ENCODE results near the gene RBKS.

RBKS gene

DNA sequence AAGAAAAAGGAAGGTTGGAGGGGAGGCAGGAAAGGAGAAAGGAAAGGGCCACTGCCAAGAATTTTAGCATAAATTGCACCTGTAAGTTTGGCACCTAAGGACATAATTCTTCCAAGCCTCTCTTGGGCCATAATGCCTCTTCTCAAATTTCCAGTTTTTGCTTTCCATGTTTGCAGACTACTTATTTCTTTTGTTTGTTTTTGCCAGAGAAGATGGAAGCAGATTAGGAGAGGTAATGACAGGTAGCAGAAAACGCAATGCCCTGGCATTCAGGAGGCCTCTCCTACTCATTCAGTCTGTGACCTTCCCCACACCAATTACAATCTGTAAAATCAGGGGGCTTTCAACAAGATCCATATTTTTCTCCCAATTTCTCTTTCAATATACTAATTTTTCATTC is 61.9 kb downstream of the RBKS start:
- DNase-seq, result no peak

DNA sequence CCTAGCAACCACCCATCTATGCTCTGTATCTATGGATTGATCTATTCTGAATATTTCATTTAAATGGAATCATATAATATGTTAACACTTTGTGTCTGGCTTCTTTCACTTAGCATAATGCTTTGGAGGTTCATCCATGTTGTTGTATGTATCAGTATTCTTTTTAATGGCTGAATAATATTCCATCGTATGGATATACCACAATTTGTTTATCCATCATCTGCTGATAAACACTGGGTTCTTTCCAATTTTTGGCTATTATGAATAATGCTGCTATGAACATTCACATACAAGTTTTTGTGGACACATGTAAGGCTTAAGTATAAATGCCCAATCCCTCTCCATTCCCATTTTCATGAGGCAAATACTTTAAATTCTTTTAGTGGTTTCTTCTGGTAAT is 65.8 kb downstream of the RBKS start:
- no peak for DNase-seq

- no peak for DNase-seq
Observed at GRCh38 chr2:27823569-27823968, 66.6 kb downstream of the RBKS start.

DNA sequence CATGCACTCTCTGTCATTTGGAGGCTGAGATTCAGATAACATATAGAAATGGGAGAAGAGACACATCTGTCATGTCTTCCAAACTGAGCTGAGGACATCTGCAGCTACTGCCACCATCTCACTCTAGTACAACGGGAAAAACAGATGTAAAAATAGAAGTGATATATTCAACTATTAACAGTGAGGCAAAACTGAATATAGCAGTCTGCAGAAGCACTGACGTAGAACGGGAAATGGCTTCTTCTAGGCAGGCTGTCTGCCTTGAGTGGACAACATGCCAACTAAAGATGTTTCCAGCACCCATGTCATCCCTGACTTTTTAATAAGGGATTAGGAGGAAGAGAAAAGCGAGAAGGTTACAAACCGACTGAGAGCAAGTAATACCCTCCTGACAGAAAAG is 67.1 kb downstream of the RBKS start:
- DNase-seq, result no peak

GRCh38 chr2:27822049-27822448 is 68.1 kb downstream of the RBKS start:
- no peak for DNase-seq

DNA sequence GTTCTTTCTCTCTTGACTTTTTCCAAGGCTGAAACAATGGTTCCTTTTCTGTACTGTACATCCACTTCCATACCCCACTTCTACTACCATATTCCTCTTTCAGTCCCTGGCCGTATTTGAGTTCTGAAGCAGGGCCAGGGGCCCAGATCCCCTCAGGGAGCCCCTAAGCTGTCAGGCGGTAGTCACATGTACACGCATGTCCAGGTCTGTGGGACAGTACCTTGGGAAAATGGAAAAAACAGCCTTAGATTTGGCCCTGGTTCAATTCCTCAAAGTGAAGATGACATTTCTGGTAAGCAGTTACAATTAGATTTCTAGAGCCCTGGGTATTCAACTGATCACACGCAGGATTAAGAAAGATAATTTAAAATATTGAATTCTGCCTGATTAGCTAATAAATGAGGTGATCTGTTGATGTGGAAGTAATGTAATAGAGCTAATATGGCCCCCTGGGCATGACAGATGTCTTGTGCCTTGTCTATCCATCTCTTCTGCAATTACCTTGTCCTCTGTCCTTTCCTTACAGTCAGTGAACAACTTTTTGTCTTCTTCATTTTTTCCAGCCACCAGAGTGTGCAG is 74.2 kb downstream of the RBKS start:
- no peak for DNase-seq

DNA sequence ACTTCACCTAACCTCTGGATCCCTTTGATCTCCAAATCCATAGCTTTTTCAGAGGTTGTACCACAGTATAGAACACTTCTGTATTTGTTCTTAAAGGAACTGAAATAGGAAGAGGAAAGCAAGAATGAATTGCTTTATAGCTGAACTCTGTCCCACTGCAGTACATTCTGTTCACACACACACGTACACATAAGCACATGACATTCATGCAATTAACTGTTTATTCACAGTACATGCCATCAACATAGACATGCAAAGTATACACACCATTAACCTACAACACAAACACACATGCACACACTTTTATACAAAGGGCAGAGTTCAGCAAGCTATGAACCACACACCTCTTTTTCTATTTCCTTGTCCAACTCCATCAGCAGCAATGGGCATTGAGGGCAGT is 75.4 kb downstream of the RBKS start:
- DNase-seq, result no peak

- DNase-seq, result no peak
Observed at GRCh38 chr2:27811768-27812167, 78.4 kb downstream of the RBKS start.

DNA sequence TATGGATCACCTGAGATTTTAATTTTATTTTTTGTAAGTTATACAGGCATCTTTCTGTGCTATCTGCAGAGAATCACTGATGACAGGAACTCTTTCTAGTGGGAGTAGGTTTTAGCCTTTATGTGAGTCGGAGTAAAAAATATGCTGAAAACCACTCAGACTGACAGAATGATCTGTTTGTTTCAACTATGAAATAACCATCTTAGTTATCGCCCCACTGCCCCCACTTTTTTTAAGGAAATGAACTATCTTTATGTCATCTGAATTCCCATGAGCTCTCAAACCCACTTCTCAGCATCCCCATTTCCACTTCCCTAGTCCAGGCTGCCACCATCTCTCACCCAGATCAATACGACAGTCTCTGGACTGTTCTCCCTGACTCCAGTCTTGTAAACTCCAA is 79.7 kb downstream of the RBKS start:
- no peak for DNase-seq

- DNase-seq, result no peak
Observed at GRCh38 chr2:27809761-27810241, 80.4 kb downstream of the RBKS start.

GRCh38 chr2:27808984-27809383 is 81.2 kb downstream of the RBKS start:
- DNase-seq, result no peak

DNA sequence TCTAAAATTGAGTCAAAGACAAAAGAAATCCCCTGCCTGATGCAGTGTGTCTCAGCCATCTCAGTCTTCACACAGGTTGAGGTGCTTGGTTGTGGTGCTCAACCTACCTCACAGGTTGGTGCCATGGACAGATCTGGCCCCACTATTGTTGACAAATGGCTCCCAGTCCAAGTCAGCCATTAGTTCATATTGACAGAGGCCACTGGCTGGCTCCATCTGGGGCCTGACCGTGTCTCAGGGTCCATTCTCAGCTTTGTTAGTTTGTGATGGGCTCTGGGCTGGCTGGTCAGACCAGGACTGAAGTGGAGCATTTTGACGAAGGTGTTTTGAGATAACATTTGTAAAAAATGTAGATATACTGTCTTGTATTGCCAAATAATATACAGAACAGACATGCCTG is 81.8 kb downstream of the RBKS start:
- no peak for DNase-seq

DNA sequence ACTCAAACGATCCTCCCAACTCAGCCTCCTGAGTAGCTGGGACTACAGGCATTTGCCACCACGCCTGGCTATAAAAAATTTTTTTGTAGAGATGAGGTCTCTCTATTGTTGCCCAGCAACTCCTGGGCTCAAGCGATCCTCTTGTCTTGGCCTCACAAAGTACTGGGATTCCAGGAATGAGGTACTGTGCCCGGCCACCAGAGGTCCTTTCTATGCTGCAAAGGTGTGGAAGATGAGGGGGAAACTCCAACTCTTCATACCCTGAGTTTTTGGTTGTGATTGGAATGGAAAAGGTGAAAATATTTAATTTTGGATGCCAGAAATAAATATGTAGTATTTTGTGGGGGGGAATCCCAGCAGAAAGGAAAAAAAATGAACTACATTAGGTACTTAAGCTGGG is 82.7 kb downstream of the RBKS start:
- peak; percentile 20 for DNase-seq

DNA sequence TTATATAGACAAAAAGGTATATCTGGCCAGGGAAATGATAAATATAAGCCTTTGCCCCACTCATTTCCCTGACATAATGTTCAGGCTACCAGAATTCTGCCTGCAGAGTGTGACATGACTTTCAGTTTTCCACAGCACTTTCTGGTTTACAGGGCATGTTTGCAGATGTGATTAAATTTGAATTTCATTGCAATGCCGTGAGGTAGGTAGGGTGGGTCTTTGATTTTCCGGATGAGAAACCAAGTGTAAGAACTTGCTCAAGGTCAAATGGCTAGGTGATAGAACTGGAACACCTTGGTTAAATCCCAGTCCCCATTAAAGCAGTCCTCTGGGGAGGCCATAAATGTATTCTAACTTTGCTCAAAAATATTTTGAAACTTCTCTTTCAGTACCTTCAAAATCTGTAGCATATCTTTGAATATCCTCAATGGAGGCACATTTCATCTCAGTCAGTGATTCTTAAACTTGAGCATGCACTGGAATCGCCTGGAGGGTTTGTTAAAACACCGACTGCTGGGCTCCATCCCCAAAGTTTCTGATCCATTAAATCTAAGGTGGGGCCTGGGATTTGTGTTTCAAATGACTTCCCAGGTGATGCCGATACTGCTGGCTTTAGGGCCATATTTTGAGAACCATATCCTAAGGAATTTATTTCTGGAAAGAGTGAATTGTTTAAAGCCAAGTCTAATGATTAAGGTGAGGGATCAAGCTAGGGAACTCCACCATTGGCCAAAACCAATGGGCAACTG is 83.7 kb downstream of the RBKS start:
- DNase-seq, result no peak

DNA sequence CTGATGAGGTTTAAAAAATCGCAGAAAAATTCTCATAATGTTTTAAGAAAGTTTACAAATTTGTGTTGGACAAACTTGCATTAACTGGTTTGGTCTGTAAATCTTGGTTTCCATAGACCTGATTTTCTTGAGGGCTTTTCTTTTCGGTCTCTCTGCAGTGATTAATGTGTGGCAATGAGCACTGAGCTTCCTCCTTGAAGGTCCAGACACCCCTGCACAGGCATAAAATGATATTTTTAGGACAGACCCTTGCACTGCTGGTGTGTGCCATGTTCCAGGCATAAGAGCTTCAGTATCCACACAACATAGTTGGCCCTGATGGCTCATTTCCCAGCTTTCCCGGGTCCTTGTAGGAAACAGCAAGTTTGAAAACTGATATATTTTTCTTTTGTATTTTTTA is 85.0 kb downstream of the RBKS start:
- no peak for DNase-seq

- no peak for DNase-seq
Observed at GRCh38 chr2:27804146-27804545, 86.0 kb downstream of the RBKS start.

GRCh38 chr2:27803046-27803445 is 87.1 kb downstream of the RBKS start:
- no peak for DNase-seq

DNA sequence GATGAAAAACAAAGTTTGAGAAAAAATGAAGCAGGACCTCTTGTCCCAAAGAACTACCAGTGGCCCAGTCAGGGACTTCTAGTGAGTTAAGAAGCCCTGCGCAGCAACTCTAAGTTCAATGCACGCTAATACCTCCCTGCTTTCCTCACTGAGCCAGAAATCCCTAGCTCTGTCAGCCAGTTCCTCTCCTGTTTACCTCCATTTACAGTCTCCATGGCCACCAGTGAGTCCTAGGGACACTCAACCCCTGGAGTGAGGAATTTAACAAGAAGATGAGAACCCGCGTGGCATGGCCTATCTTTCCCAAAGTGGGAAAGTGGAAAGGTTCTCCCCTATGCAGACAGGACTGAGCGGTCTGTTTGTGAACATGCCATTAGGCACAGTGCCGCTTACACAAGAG is 87.6 kb downstream of the RBKS start:
- DNase-seq, result no peak

- DNase-seq, result no peak
Observed at GRCh38 chr2:27800856-27801255, 89.3 kb downstream of the RBKS start.

GRCh38 chr2:27799646-27800010 is 90.6 kb downstream of the RBKS start:
- no peak for DNase-seq

DNA sequence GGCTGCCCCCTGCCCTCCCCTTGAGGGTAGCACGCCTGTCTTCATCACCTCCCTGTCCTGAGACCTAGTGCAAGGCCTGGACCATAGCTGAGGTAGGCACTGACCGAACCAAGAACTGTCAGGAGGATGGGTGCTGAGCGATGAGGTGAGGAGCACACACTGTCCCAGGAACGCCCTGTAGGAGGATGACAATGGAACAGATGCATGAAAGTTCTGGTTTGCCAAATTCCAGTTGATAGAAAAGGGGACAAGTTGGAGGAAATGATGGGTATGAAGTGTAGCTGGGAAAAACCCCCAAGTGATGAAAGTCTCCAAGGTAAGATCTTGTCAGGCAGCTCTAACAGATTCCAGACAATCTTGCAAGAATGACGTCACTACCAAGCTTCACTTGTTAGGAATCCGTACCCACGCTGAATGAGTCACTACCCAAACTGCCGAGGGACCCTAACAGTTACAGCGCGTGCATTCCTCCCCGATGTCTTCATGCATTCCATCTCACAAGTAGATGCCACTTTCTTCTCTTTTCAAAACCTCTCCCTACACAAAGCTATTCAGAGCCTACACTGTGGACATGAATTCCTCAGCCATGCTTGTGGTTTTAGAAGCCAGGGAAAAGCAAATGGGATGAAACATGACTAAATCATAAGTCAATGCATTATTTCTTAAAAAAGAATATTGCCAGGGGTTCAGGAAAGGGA is 91.1 kb downstream of the RBKS start:
- no peak for DNase-seq

GRCh38 chr2:27798486-27798885 is 91.7 kb downstream of the RBKS start:
- no peak for DNase-seq

DNA sequence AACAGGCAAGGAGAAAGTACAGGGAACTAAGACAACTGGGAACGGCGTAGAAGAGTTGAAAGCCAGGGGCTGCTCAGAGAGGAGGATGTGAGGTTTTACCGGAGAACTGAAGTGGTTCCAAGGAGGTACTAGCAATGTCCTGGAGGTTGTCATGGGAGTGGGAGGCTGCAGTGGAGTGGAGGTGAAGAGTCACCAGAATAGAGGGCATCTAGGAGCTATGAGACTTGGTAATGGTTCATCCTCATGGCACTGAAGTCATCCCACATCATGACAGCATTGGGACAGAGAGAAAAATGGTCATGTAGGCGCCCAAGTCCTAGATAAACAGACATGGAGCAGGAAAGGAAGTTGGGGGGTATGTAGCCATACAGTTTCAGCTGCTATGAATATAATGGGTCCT is 92.3 kb downstream of the RBKS start:
- no peak for DNase-seq
